H9 (cell line): Measurements from ENCODE around the gene NFX1. TPM values are rescaled to one million over a fixed set of nuclear protein-coding genes. Genes with fewer than 3 reads are reported as not detected.

Experiments used
- DNase-seq: peaks from one replicate; pipeline ENCODE4 v3.0.0-alpha.2; 2017
- H2AFZ ChIP-seq: one replicate; pipeline ENCODE4 v1.6.1; 2013; ENCODE audit warnings: mild to moderate bottlenecking, low read length, control low read depth, moderate library complexity
- H2AK5ac ChIP-seq: 2 replicates; pipeline ENCODE4 v1.6.1; 2013; ENCODE audit warnings: low read length, control low read depth, mixed read lengths; ENCODE audit not compliant: insufficient read length
- H2BK120ac ChIP-seq: one replicate; pipeline ENCODE4 v1.6.1; 2013; ENCODE audit warnings: low read depth, mild to moderate bottlenecking, low read length, control low read depth, inconsistent platforms; ENCODE audit not compliant: poor library complexity, severe bottlenecking
- H2BK12ac ChIP-seq: 2 replicates; pipeline ENCODE4 v1.6.1; 2013; ENCODE audit warnings: low read length, control low read depth, mixed read lengths, low read depth; ENCODE audit not compliant: insufficient read length
- H2BK15ac ChIP-seq: 2 replicates; pipeline ENCODE4 v1.6.1; 2013; ENCODE audit warnings: low read depth, low read length, control low read depth
- H2BK20ac ChIP-seq: one replicate; pipeline ENCODE4 v1.6.1; 2013; ENCODE audit warnings: low read depth, mild to moderate bottlenecking, low read length, control low read depth, inconsistent platforms; ENCODE audit not compliant: poor library complexity, severe bottlenecking
- H2BK5ac ChIP-seq: 2 replicates; pipeline ENCODE4 v1.6.1; 2013; ENCODE audit warnings: low read length, control low read depth, mixed read lengths; ENCODE audit not compliant: insufficient read length
- H3K14ac ChIP-seq: 2 replicates; pipeline ENCODE4 v1.6.1; 2013; ENCODE audit warnings: low read length, control low read depth; ENCODE audit not compliant: insufficient read depth
- H3K18ac ChIP-seq: 2 replicates; pipeline ENCODE4 v1.6.1; 2013; ENCODE audit warnings: low read depth, mild to moderate bottlenecking, mixed read lengths, low read length, control low read depth; ENCODE audit not compliant: insufficient read length
- H3K23ac ChIP-seq: 2 replicates; pipeline ENCODE4 v1.6.1; 2013; ENCODE audit warnings: low read length, control low read depth, mixed read lengths, low read depth; ENCODE audit not compliant: insufficient read length
- H3K23me2 ChIP-seq: 2 replicates; pipeline ENCODE4 v1.6.1; 2013; ENCODE audit warnings: low read depth, mild to moderate bottlenecking, mixed read lengths, low read length, control low read depth; ENCODE audit not compliant: insufficient read length, poor library complexity, severe bottlenecking
- H3K27ac ChIP-seq: 2 replicates; pipeline ENCODE4 v1.5.1; 2013; ENCODE audit warnings: low read length, control low read depth, mixed read lengths, low read depth; ENCODE audit not compliant: insufficient read length
- H3K27me3 ChIP-seq: 2 replicates; pipeline ENCODE4 v1.6.1; 2013; ENCODE audit warnings: low read length, control low read depth, inconsistent platforms; ENCODE audit not compliant: insufficient read depth
- H3K4ac ChIP-seq: 2 replicates; pipeline ENCODE4 v1.6.1; 2013; ENCODE audit warnings: low read depth, mild to moderate bottlenecking, control low read depth, inconsistent platforms, low read length, moderate library complexity
- H3K4me1 ChIP-seq: 2 replicates; pipeline ENCODE4 v1.6.1; 2013; ENCODE audit warnings: low read length, control low read depth, inconsistent platforms; ENCODE audit not compliant: insufficient read depth
- H3K4me2 ChIP-seq: 2 replicates; pipeline ENCODE4 v1.6.1; 2013; ENCODE audit warnings: low read length, control low read depth, mixed read lengths; ENCODE audit not compliant: insufficient read length, insufficient read depth
- H3K56ac ChIP-seq: 2 replicates; pipeline ENCODE4 v1.6.1; 2013; ENCODE audit warnings: low read depth, mild to moderate bottlenecking, mixed read lengths, low read length, control low read depth; ENCODE audit not compliant: insufficient read length
- H3K79me1 ChIP-seq: 2 replicates; pipeline ENCODE4 v1.6.1; 2013; ENCODE audit warnings: low read depth, mild to moderate bottlenecking, moderate library complexity, low read length, control low read depth, inconsistent platforms; ENCODE audit not compliant: insufficient read depth, poor library complexity, severe bottlenecking
- H3K79me2 ChIP-seq: 2 replicates; pipeline ENCODE4 v1.6.1; 2013; ENCODE audit warnings: low read length, control low read depth, inconsistent platforms; ENCODE audit not compliant: insufficient read depth
- H3K9ac ChIP-seq: 2 replicates; pipeline ENCODE4 v1.6.1; 2013; ENCODE audit warnings: low read length, control low read depth, mixed read lengths; ENCODE audit not compliant: insufficient read length; ENCODE audit errors: extremely low read depth
- H3K9me3 ChIP-seq: one replicate; pipeline ENCODE4 v1.6.1; 2013; ENCODE audit warnings: low read depth, low read length, inconsistent platforms; ENCODE audit not compliant: control insufficient read depth
- H3T11ph ChIP-seq: one replicate; pipeline ENCODE4 v1.6.1; 2013; ENCODE audit warnings: mild to moderate bottlenecking, low read length, control low read depth, inconsistent platforms
- H4K20me1 ChIP-seq: one replicate; pipeline ENCODE4 v1.6.1; 2013; ENCODE audit not compliant: control insufficient read depth, insufficient read length, insufficient read depth
- H4K5ac ChIP-seq: 2 replicates; pipeline ENCODE4 v1.6.1; 2013; ENCODE audit warnings: low read depth, mild to moderate bottlenecking, mixed read lengths, low read length, control low read depth; ENCODE audit not compliant: insufficient read length
- H4K8ac ChIP-seq: replicated peaks from 2 replicates; pipeline ENCODE4 v1.6.1; 2013; ENCODE audit warnings: low read length, control low read depth, mixed read lengths, low read depth; ENCODE audit not compliant: insufficient read length
- H4K91ac ChIP-seq: 2 replicates; pipeline ENCODE4 v1.6.1; 2013; ENCODE audit warnings: low read depth, mild to moderate bottlenecking, moderate library complexity, mixed read lengths, low read length, control low read depth; ENCODE audit not compliant: insufficient read length
- H3K27ac Mint-ChIP-seq, 3 experiments: 2 replicates in 2 of 3; 3 replicates in 1 of 3; pipeline ENCODE4 v1.8.0; 2020 to 2021; ENCODE audit warnings: mixed read lengths in 3 of 3, mild to moderate bottlenecking in 1 of 3, moderate library complexity in 1 of 3
- H3K27me3 Mint-ChIP-seq: 2 replicates; pipeline ENCODE4 v1.8.0; 2021; ENCODE audit warnings: low read depth, mild to moderate bottlenecking, moderate library complexity, mixed read lengths
- H3K36me3 Mint-ChIP-seq, 3 experiments: 2 replicates in 2 of 3; 3 replicates in 1 of 3; pipeline ENCODE4 v1.8.0; 2020 to 2021; ENCODE audit warnings: low read depth in 3 of 3, mixed read lengths in 3 of 3; ENCODE audit not compliant: insufficient read depth in 1 of 3
- H3K4me1 Mint-ChIP-seq, 2 experiments: 2 replicates each; pipeline ENCODE4 v1.8.0; 2020; ENCODE audit warnings: mixed read lengths in 2 of 2
- H3K4me3 Mint-ChIP-seq, 2 experiments: 2 replicates in 1 of 2; 3 replicates in 1 of 2; pipeline ENCODE4 v1.8.0; 2020 to 2021; ENCODE audit warnings: mild to moderate bottlenecking in 2 of 2, mixed read lengths in 2 of 2, moderate library complexity in 1 of 2
- H3K9me3 Mint-ChIP-seq, 2 experiments: 2 replicates in 1 of 2; 3 replicates in 1 of 2; pipeline ENCODE4 v1.8.0; 2020; ENCODE audit warnings: mild to moderate bottlenecking in 2 of 2, mixed read lengths in 2 of 2, moderate library complexity in 1 of 2
- WGBS: extraction: QIAGEN DNeasy Blood & Tissue Kit; methylation state at CpG from one replicate; pipeline ENCODE4 v1.1.7; 2013; ENCODE audit warnings: missing lambda C conversion rate, low lambda C conversion rate, mixed read lengths; ENCODE audit not compliant: insufficient read length; ENCODE audit errors: extremely low coverage; 5-methylcytosine and 5-hydroxymethylcytosine counted together
- total RNA-seq: library from RNA; stranded (reverse); gene quantifications from 2 replicates; pipeline ENCODE4 v1.2.1, GENCODE V29; 2021
- TF ChIP-seq, protein P1 (sequence below): fragments of 200-600 bp; sonication (generic); conservative IDR thresholded peaks from 3 replicates; pipeline ENCODE4 v1.8.0; 2021; ENCODE audit warnings: antibody characterized with exemption, mild to moderate bottlenecking

The NFX1 gene
- total RNA-seq, 1 experiment from 2014 or later = 35.1 TPM

DNA sequence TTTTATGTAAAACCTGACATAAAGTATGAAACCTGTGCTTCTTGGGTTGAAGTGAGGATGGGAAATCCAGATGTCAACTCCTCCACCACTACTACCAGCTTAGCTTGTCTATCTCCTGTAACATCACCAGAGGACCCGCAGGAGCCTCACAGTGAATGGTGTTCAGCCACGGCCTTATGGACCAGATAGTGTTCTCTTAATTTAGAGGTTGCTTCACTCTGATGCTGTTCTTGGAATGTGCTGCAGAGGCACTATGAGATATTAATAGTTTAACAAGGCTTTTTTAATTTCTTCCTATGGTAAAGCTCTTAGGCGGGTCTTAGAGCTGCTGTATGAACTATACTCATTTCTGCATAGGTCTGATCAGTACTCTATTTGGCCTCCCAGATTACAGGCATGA, 27.9 kb downstream of the NFX1 start:
- Histone ChIP-seq H3K4me1 (no peaks in the 10 kb centered on the region), H3K9ac (no peak overlapping the region), H2BK15ac (no peak overlapping the region), H3K23ac (no peak overlapping the region), H3K23me2 (no peaks in the 10 kb centered on the region), H3K56ac (no peak overlapping the region), H3T11ph (no peak overlapping the region), H3K9me3 (no peaks in the 10 kb centered on the region), H4K5ac (no peak overlapping the region), H2AFZ (no peak overlapping the region), H4K20me1 (no peaks in the 10 kb centered on the region), H2AK5ac (no peak overlapping the region), H3K4me2 (no peak overlapping the region), H3K27me3 (no peaks in the 10 kb centered on the region), H2BK5ac (no peak overlapping the region), H3K4ac (no peak overlapping the region), H3K27ac (no peak overlapping the region), H3K14ac (no peak overlapping the region), H2BK20ac (no peak overlapping the region), H2BK120ac (no peak overlapping the region), H4K8ac (no peak overlapping the region), H3K79me2 (no peaks in the 10 kb centered on the region), H2BK12ac (no peak overlapping the region), H3K18ac (no peak overlapping the region), H4K91ac (no peak overlapping the region), H3K79me1 (no peaks in the 10 kb centered on the region)
- no peak overlapping the region for H3K27ac Mint-ChIP-seq
- WGBS = no CpG with 5 or more reads among the region's 3 CpGs
- H3K36me3 Mint-ChIP-seq = peaks cover 32 to 85% (median 59%) of the 10 kb centered on the region in 3 experiments
- no peak overlapping the region for H3K4me3 Mint-ChIP-seq
- H3K27me3 Mint-ChIP-seq = no peaks in the 10 kb centered on the region
- no peaks in the 10 kb centered on the region; a peak in 1 of 5 replicates for H3K9me3 Mint-ChIP-seq
- no peaks in the 10 kb centered on the region for H3K4me1 Mint-ChIP-seq
- no peak for DNase-seq
- TF ChIP-seq, protein P1, sequence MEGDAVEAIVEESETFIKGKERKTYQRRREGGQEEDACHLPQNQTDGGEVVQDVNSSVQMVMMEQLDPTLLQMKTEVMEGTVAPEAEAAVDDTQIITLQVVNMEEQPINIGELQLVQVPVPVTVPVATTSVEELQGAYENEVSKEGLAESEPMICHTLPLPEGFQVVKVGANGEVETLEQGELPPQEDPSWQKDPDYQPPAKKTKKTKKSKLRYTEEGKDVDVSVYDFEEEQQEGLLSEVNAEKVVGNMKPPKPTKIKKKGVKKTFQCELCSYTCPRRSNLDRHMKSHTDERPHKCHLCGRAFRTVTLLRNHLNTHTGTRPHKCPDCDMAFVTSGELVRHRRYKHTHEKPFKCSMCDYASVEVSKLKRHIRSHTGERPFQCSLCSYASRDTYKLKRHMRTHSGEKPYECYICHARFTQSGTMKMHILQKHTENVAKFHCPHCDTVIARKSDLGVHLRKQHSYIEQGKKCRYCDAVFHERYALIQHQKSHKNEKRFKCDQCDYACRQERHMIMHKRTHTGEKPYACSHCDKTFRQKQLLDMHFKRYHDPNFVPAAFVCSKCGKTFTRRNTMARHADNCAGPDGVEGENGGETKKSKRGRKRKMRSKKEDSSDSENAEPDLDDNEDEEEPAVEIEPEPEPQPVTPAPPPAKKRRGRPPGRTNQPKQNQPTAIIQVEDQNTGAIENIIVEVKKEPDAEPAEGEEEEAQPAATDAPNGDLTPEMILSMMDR = no peak
